ENCODE measurements around the gene RRP12. TPM values are rescaled to one million over a fixed set of nuclear protein-coding genes. Genes with fewer than 3 reads are reported as not detected.

RRP12 gene
- total and polyA plus RNA-seq, 9 of the 15 experiments (the other 6 are each of a cell fraction or from before 2014, with no cell fraction given): 4.6 to 68.2 (median 21.8) TPM

DNA sequence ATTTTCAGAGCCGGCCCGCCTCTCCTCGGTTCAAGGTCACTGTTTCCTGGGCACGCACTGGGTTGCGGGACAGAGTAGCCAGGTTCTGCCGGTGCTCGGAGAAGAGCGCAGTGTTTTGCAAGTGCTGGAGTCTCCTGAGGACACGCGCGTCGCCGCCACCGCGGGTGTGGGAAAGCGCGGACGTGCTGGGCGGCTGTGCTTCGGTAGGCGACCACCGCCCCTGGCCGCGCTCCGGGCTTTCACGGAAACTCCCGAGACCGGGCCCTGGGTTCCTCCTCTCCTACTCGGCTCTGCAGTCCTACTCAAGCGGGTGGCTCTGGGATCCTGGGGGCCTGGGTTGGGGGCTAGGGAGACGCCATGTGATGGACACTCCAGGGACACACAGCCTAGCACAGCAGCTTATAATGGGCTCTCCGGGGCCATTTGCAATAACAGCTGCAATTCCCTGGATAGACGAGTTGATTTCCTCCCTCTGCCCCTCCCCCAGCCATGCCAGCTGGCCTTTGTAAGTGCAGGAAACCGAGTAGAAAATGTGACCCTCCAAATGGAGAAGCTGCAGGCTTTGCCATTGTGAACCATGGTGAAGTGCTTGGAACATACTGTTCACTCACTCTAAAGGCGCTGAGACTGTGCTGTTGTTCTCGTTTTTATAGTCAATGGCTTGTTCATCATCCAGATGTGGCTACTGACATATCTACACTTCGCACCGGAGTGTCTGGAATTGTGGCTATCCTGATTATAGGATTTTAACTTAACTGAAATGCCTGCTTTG is 79.9 kb downstream of the RRP12 start (continued):
- no peak for TF ChIP-seq HMG20A (CRISPR knock-in tag; conservative IDR thresholded peaks at IDR 0.05)
- TF ChIP-seq, protein P1, sequence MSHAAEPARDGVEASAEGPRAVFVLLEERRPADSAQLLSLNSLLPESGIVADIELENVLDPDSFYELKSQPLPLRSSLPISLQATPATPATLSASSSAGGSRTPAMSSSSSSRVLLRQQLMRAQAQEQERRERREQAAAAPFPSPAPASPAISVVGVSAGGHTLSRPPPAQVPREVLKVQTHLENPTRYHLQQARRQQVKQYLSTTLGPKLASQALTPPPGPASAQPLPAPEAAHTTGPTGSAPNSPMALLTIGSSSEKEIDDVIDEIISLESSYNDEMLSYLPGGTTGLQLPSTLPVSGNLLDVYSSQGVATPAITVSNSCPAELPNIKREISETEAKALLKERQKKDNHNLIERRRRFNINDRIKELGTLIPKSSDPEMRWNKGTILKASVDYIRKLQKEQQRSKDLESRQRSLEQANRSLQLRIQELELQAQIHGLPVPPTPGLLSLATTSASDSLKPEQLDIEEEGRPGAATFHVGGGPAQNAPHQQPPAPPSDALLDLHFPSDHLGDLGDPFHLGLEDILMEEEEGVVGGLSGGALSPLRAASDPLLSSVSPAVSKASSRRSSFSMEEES (CRISPR knock-in tag; IDR thresholded peaks at IDR 0.05): no peak
- TF ChIP-seq, protein P2, sequence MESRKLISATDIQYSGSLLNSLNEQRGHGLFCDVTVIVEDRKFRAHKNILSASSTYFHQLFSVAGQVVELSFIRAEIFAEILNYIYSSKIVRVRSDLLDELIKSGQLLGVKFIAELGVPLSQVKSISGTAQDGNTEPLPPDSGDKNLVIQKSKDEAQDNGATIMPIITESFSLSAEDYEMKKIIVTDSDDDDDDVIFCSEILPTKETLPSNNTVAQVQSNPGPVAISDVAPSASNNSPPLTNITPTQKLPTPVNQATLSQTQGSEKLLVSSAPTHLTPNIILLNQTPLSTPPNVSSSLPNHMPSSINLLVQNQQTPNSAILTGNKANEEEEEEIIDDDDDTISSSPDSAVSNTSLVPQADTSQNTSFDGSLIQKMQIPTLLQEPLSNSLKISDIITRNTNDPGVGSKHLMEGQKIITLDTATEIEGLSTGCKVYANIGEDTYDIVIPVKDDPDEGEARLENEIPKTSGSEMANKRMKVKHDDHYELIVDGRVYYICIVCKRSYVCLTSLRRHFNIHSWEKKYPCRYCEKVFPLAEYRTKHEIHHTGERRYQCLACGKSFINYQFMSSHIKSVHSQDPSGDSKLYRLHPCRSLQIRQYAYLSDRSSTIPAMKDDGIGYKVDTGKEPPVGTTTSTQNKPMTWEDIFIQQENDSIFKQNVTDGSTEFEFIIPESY (CRISPR knock-in tag; IDR thresholded peaks at IDR 0.05): peak; percentile 86
- no peak for TF ChIP-seq NR4A1 (CRISPR knock-in tag; IDR thresholded peaks at IDR 0.05)
- no peak for TF ChIP-seq NR4A1 (tag; IDR thresholded peaks at IDR 0.05)
- TF ChIP-seq, protein P3, sequence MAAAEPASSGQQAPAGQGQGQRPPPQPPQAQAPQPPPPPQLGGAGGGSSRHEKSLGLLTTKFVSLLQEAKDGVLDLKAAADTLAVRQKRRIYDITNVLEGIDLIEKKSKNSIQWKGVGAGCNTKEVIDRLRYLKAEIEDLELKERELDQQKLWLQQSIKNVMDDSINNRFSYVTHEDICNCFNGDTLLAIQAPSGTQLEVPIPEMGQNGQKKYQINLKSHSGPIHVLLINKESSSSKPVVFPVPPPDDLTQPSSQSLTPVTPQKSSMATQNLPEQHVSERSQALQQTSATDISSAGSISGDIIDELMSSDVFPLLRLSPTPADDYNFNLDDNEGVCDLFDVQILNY (CRISPR knock-in tag; IDR thresholded peaks at IDR 0.05): no peak
- TF ChIP-seq NR2C1 (IDR thresholded peaks at IDR 0.05): no peak
- TF ChIP-seq NR2C1 (tag; IDR thresholded peaks at IDR 0.05): no peak
- TF ChIP-seq, protein P4, sequence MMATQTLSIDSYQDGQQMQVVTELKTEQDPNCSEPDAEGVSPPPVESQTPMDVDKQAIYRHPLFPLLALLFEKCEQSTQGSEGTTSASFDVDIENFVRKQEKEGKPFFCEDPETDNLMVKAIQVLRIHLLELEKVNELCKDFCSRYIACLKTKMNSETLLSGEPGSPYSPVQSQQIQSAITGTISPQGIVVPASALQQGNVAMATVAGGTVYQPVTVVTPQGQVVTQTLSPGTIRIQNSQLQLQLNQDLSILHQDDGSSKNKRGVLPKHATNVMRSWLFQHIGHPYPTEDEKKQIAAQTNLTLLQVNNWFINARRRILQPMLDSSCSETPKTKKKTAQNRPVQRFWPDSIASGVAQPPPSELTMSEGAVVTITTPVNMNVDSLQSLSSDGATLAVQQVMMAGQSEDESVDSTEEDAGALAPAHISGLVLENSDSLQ (IDR thresholded peaks at IDR 0.05): no peak
- TF ChIP-seq RBFOX2 (IDR thresholded peaks at IDR 0.05; ENCODE audit: low read depth, low read length): 0 out of 2 replicates have a peak, but pooled peaks have one; percentile 29
- 0 out of 2 replicates have a peak, but pooled peaks have one; percentile 30 for TF ChIP-seq POLR2G (IDR thresholded peaks at IDR 0.05; ENCODE audit: low read depth, low read length)

Measured in K562 (cell line).